ENCODE measurements around the gene SLC35E1. TPM values are rescaled to one million over a fixed set of nuclear protein-coding genes. Genes with fewer than 3 reads are reported as not detected.

The SLC35E1 gene
- total RNA-seq, 1 donor from 2014 or later, result 24.7 TPM

GRCh38 chr19:16522559-16523377, 49.4 kb downstream of the SLC35E1 start:
- no peak for DNase-seq (ENCODE audit: low read depth)

GRCh38 chr19:16521715-16522289, 50.4 kb downstream of the SLC35E1 start:
- Histone ChIP-seq H3K4me3 (ENCODE audit: low read depth, low read length) (no peak overlapping the region), H3K36me3 (ENCODE audit: control insufficient read depth, insufficient read depth, low read length) (peaks cover 42% of the 10 kb centered on the region), H3K27me3 (ENCODE audit: control insufficient read depth, insufficient read depth, low read length) (no peaks in the 10 kb centered on the region)
- TF ChIP-seq CTCF (IDR thresholded peaks at IDR 0.05; ENCODE audit: insufficient read depth, low read length, severe bottlenecking), result no peak
- DNase-seq (ENCODE audit: low read depth), result no peak
- no peak for FAIRE-seq

More at GRCh38 chr19:16522559-16523377, 49.4 kb downstream of the SLC35E1 start:
- no peak for FAIRE-seq
- Histone ChIP-seq H3K4me3 (ENCODE audit: low read depth, low read length) (no peak overlapping the region), H3K36me3 (ENCODE audit: control insufficient read depth, insufficient read depth, low read length) (peaks cover 44% of the 10 kb centered on the region), H3K27me3 (ENCODE audit: control insufficient read depth, insufficient read depth, low read length) (no peaks in the 10 kb centered on the region)
- no peak for TF ChIP-seq CTCF (IDR thresholded peaks at IDR 0.05; ENCODE audit: insufficient read depth, low read length, severe bottlenecking)

- DNase-seq (ENCODE audit: low read depth) (no peak), FAIRE-seq (no peak)
- H3K36me3 ChIP-seq (ENCODE audit: control insufficient read depth, insufficient read depth, low read length), result peaks cover 39% of the 10 kb centered on the region
- TF ChIP-seq CTCF (IDR thresholded peaks at IDR 0.05; ENCODE audit: insufficient read depth, low read length, severe bottlenecking), result no peak
- no peak overlapping the region for H3K4me3 ChIP-seq (ENCODE audit: low read depth, low read length)
- H3K27me3 ChIP-seq (ENCODE audit: control insufficient read depth, insufficient read depth, low read length), result no peaks in the 10 kb centered on the region
Measured at GRCh38 chr19:16520986-16521624, 51.1 kb downstream of the SLC35E1 start.

- FAIRE-seq (no peak), DNase-seq (ENCODE audit: low read depth) (no peak)
- TF ChIP-seq CTCF (IDR thresholded peaks at IDR 0.05; ENCODE audit: insufficient read depth, low read length, severe bottlenecking), result no peak
- Histone ChIP-seq H3K4me3 (ENCODE audit: low read depth, low read length) (no peak overlapping the region), H3K36me3 (ENCODE audit: control insufficient read depth, insufficient read depth, low read length) (peaks cover 37% of the 10 kb centered on the region), H3K27me3 (ENCODE audit: control insufficient read depth, insufficient read depth, low read length) (no peaks in the 10 kb centered on the region)
Measured at GRCh38 chr19:16520074-16520973, 51.9 kb downstream of the SLC35E1 start.

- Histone ChIP-seq H3K36me3 (ENCODE audit: control insufficient read depth, insufficient read depth, low read length) (peaks cover 35% of the 10 kb centered on the region), H3K4me3 (ENCODE audit: low read depth, low read length) (no peak overlapping the region), H3K27me3 (ENCODE audit: control insufficient read depth, insufficient read depth, low read length) (no peaks in the 10 kb centered on the region)
- FAIRE-seq, result no peak
- DNase-seq (ENCODE audit: low read depth), result no peak
- TF ChIP-seq CTCF (IDR thresholded peaks at IDR 0.05; ENCODE audit: insufficient read depth, low read length, severe bottlenecking), result no peak
Measured at GRCh38 chr19:16519230-16519687, 53.0 kb downstream of the SLC35E1 start.

Data from bronchial epithelial cell (primary cell).